Esophagus squamous epithelium (tissue), 4 donors: ENCODE measurements around the gene NFIC.

ENCODE experiments used
- POLR2A ChIP-seq, 4 donors: fragments of 450-650 bp; IDR thresholded peaks; one replicate each; pipeline ENCODE4 v1.6.1; 2017; ENCODE audit warnings: antibody characterized with exemption in 4 of 4, mild to moderate bottlenecking in 4 of 4, moderate library complexity in 3 of 4
- TF ChIP-seq, protein P1 (sequence below), 6 experiments: fragments of 450-650 bp in 4 of 6; fragments of 200-600 bp in 2 of 6; sonication (generic) in 2 of 6; IDR thresholded peaks; one replicate each; pipeline ENCODE4 v1.5.1; 2016 to 2019; ENCODE audit warnings: antibody characterized with exemption in 6 of 6, mild to moderate bottlenecking in 4 of 6, moderate library complexity in 4 of 6

GRCh38 chr19:3348042-3348441 is 18.3 kb upstream of the NFIC start:
- TF ChIP-seq, protein P1, sequence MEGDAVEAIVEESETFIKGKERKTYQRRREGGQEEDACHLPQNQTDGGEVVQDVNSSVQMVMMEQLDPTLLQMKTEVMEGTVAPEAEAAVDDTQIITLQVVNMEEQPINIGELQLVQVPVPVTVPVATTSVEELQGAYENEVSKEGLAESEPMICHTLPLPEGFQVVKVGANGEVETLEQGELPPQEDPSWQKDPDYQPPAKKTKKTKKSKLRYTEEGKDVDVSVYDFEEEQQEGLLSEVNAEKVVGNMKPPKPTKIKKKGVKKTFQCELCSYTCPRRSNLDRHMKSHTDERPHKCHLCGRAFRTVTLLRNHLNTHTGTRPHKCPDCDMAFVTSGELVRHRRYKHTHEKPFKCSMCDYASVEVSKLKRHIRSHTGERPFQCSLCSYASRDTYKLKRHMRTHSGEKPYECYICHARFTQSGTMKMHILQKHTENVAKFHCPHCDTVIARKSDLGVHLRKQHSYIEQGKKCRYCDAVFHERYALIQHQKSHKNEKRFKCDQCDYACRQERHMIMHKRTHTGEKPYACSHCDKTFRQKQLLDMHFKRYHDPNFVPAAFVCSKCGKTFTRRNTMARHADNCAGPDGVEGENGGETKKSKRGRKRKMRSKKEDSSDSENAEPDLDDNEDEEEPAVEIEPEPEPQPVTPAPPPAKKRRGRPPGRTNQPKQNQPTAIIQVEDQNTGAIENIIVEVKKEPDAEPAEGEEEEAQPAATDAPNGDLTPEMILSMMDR (IDR thresholded peaks at IDR 0.05), result no peak
- TF ChIP-seq POLR2A (IDR thresholded peaks at IDR 0.05), result no peak
